Measurements from ENCODE around the gene LCN12.
A peak's percentile ranks its signal among the peaks of the same experiment; 100 is the strongest.

The LCN12 gene

GRCh38 chr9:136974817-136975535, 22.9 kb downstream of the LCN12 start:
- DNase-seq (ENCODE audit: low spot score) = no peak

- DNase-seq (ENCODE audit: low spot score) = peak; percentile 14
Observed at GRCh38 chr9:136975644-136976043, 23.6 kb downstream of the LCN12 start.

- no peak for DNase-seq (ENCODE audit: low spot score)
Observed at GRCh38 chr9:136977223-136977622, 25.1 kb downstream of the LCN12 start, which contains the start of gene PTGDS. Gene PTGDS (plus strand): TSS chr9:136977504. CDS start chr9:136977579, 75 bp downstream.

- no peak for DNase-seq (ENCODE audit: low spot score)
Observed at GRCh38 chr9:136977649-136978072, 25.6 kb downstream of the LCN12 start.

- DNase-seq (ENCODE audit: low spot score) = peak; percentile 52
Observed at GRCh38 chr9:136978073-136978864, 26.2 kb downstream of the LCN12 start.

GRCh38 chr9:136978865-136979544, 26.9 kb downstream of the LCN12 start:
- no peak for DNase-seq (ENCODE audit: low spot score)

- DNase-seq (ENCODE audit: low spot score) = no peak
Observed at GRCh38 chr9:136979769-136980587, 27.9 kb downstream of the LCN12 start.

- no peak for DNase-seq (ENCODE audit: low spot score)
Observed at GRCh38 chr9:136980669-136981478, 28.8 kb downstream of the LCN12 start.

GRCh38 chr9:136981588-136982231, 29.6 kb downstream of the LCN12 start:
- no peak for DNase-seq (ENCODE audit: low spot score)

- DNase-seq (ENCODE audit: low spot score) = no peak
Observed at GRCh38 chr9:136982232-136983051, 30.4 kb downstream of the LCN12 start, which contains the start of gene LCNL1. Gene LCNL1 (plus strand): TSS chr9:136982993. CDS start chr9:136983587, 594 bp downstream.

- DNase-seq (ENCODE audit: low spot score) = no peak
Observed at GRCh38 chr9:136983167-136983566, 31.1 kb downstream of the LCN12 start.

GRCh38 chr9:136983656-136984314, 31.7 kb downstream of the LCN12 start:
- DNase-seq (ENCODE audit: low spot score) = no peak

GRCh38 chr9:136984464-136985026, 32.5 kb downstream of the LCN12 start:
- no peak for DNase-seq (ENCODE audit: low spot score)

GRCh38 chr9:136985027-136985602, 33.0 kb downstream of the LCN12 start:
- DNase-seq (ENCODE audit: low spot score) = no peak

- no peak for DNase-seq (ENCODE audit: low spot score)
Observed at GRCh38 chr9:136985853-136986252, 33.8 kb downstream of the LCN12 start.

- DNase-seq (ENCODE audit: low spot score) = no peak
Observed at GRCh38 chr9:136988872-136989271, 36.8 kb downstream of the LCN12 start.

GRCh38 chr9:136990242-136990911, 38.3 kb downstream of the LCN12 start:
- DNase-seq (ENCODE audit: low spot score) = no peak

Data from hematopoietic multipotent progenitor cell treated with erythropoietin and hydrocortisone succinate and interleukin-3 and kit ligand, for 15 days (in vitro differentiated cells).